H1 (cell line): ENCODE data around the gene SCARB1. TPM values are rescaled to one million over a fixed set of nuclear protein-coding genes. Genes with fewer than 3 reads are reported as not detected.

Source experiments
- CHD2 ChIP-seq: IDR thresholded peaks from 2 replicates; pipeline ENCODE4 v1.6.1; 2012; ENCODE audit warnings: low read length, improper control_type of control experiment
- CHD7 ChIP-seq: fragments of 300-600 bp; sonication (generic); IDR thresholded peaks from 2 replicates; pipeline ENCODE4 v1.7.1; 2012; ENCODE audit warnings: low read length, moderate library complexity, mild to moderate bottlenecking, inconsistent platforms; ENCODE audit not compliant: insufficient replicate concordance
- E2F6 ChIP-seq: IDR thresholded peaks from 2 replicates; pipeline ENCODE4 v1.6.1; 2012; ENCODE audit warnings: inconsistent platforms
- PHF8 ChIP-seq: fragments of 200-600 bp; sonication (generic); conservative IDR thresholded peaks from 2 replicates; pipeline ENCODE4 v1.7.1; 2012; ENCODE audit warnings: low read depth, mild to moderate bottlenecking, inconsistent platforms, low read length, moderate library complexity
- POLR2AphosphoS5 ChIP-seq: IDR thresholded peaks from 2 replicates; pipeline ENCODE4 v1.6.1; 2011; ENCODE audit warnings: low read depth, low read length
- RXRA ChIP-seq: IDR thresholded peaks from 2 replicates; pipeline ENCODE4 v1.6.1; 2011; ENCODE audit warnings: low read depth, mild to moderate bottlenecking, low read length, moderate library complexity; ENCODE audit not compliant: insufficient read depth
- SIN3A ChIP-seq, 2 experiments: IDR thresholded peaks in 1 of 2; conservative IDR thresholded peaks in 1 of 2; 2 replicates each; pipeline ENCODE4 v1.6.1; 2011 to 2012; ENCODE audit warnings: low read length in 2 of 2, improper control_type of control experiment in 1 of 2, low read depth in 1 of 2, mild to moderate bottlenecking in 1 of 2
- SP4 ChIP-seq: IDR thresholded peaks from 2 replicates; pipeline ENCODE4 v1.6.1; 2012; ENCODE audit warnings: low read length, inconsistent platforms
- TAF7 ChIP-seq: optimal IDR thresholded peaks from 2 replicates; pipeline ENCODE3; 2011; ENCODE audit warnings: low read depth, mild to moderate bottlenecking, inconsistent platforms, low read length, moderate library complexity, borderline replicate concordance
- YY1 ChIP-seq: IDR thresholded peaks from 2 replicates; pipeline ENCODE4 v1.6.1; 2011; ENCODE audit warnings: low read depth, mild to moderate bottlenecking, low read length
- polyA plus RNA-seq, 7 experiments: library from polyadenylated mRNA; depleted of rRNA in 3 of 7; stranded (reverse) in 5 of 7; unstranded in 2 of 7; fragments of >200 nt in 5 of 7; fragments of 200-250 nt in 2 of 7; gene quantifications; 1 replicate in 5 of 7; 2 replicates in 1 of 7; 4 replicates in 1 of 7; pipeline versions ENCODE4 v1.2.1 to v1.2.3, GENCODE V29; 2011 to 2013; ENCODE audit warnings: missing spikeins in 2 of 7, mixed read lengths in 2 of 7
- total RNA-seq: library from RNA; stranded (reverse); fragmentation: NEBNext Ultra II Directional; extraction: Animal tissue kit (Norgen Biotek cat#: 25700); gene quantifications from 2 replicates; pipeline ENCODE4 v1.2.1, GENCODE V29; 2021

The SCARB1 gene
- total and polyA plus RNA-seq, 2 of the 8 experiments (the other 6 are each of a cell fraction or from before 2014, with no cell fraction given), result 45.3 to 57.1 TPM

GRCh38 chr12:124745891-124746570 is 117.6 kb downstream of the SCARB1 start (continued):
- TF ChIP-seq CHD7 (no peak), SP4 (no peak; the same call in 1 of the 2 replicates), TAF7 (no peak), SIN3A (conservative IDR thresholded peaks at IDR 0.05 in 1 of 2, IDR thresholded peaks at IDR 0.05 in 1 of 2; ENCODE audit: low read depth in 1 of 2, low read length in 2 of 2) (peak; percentile 52 to 58; a peak in 1 of 4 replicates), RXRA (no peak), E2F6 (0 out of 2 replicates have a peak, but pooled peaks have one; percentile 36), POLR2AphosphoS5 (no peak; the same call in 1 of the 2 replicates), YY1 (peak; percentile 77; the same call in 1 of the 2 replicates), PHF8 (no peak), CHD2 (peak; percentile 70)
